ENCODE results near the gene GRB10. TPM values are rescaled to one million over a fixed set of nuclear protein-coding genes. Genes with fewer than 3 reads are reported as not detected.

The GRB10 gene
- total RNA-seq, 4 donors from 2014 or later = 32.1 to 50.3 (median 38.1) TPM

GRCh38 chr7:50660040-50660829 lies 122.5 kb downstream of the GRB10 start:
- peaks cover 0 to 18% (median 0%) of the 10 kb centered on the region in 3 donors for H3K36me3 ChIP-seq
- H3K27ac ChIP-seq = peak overlapping the region in 2 of 4 donors; percentile 16 to 73
- H3K27me3 ChIP-seq = no peaks in the 10 kb centered on the region
- H3K4me1 ChIP-seq = peaks cover 0 to 19% (median 18%) of the 10 kb centered on the region in 4 donors
- peak overlapping the region in 2 of 4 donors; percentile 12 to 40 for H3K4me3 ChIP-seq
- TF ChIP-seq POLR2A (IDR thresholded peaks at IDR 0.05) (no peak), CTCF (IDR thresholded peaks at IDR 0.05) (no peak)
- DNase-seq = peak in 2 of 3 donors; percentile 81
- H3K9me3 ChIP-seq = no peaks in the 10 kb centered on the region

GRCh38 chr7:50659329-50659965 lies 123.2 kb downstream of the GRB10 start:
- Histone ChIP-seq H3K9me3 (no peaks in the 10 kb centered on the region), H3K4me3 (no peak overlapping the region), H3K36me3 (peaks cover 0 to 18% (median 0%) of the 10 kb centered on the region in 3 donors), H3K27me3 (no peaks in the 10 kb centered on the region), H3K27ac (peak overlapping the region in 1 of 4 donors; percentile 73), H3K4me1 (peaks cover 0 to 19% (median 18%) of the 10 kb centered on the region in 4 donors)
- no peak for TF ChIP-seq CTCF (IDR thresholded peaks at IDR 0.05)
- TF ChIP-seq POLR2A (IDR thresholded peaks at IDR 0.05) = no peak
- no peak for DNase-seq

- TF ChIP-seq POLR2A (IDR thresholded peaks at IDR 0.05) (no peak), CTCF (IDR thresholded peaks at IDR 0.05) (no peak)
- H3K27ac ChIP-seq = no peak overlapping the region
- no peaks in the 10 kb centered on the region for H3K9me3 ChIP-seq
- H3K4me3 ChIP-seq = no peak overlapping the region
- H3K36me3 ChIP-seq = peaks cover 0 to 13% (median 0%) of the 10 kb centered on the region in 3 donors
- no peaks in the 10 kb centered on the region for H3K27me3 ChIP-seq
- no peak for DNase-seq
- H3K4me1 ChIP-seq = peaks cover 0 to 19% (median 18%) of the 10 kb centered on the region in 4 donors
Measured at GRCh38 chr7:50658696-50659095, 124.0 kb downstream of the GRB10 start.

GRCh38 chr7:50657912-50658311 lies 124.8 kb downstream of the GRB10 start:
- Histone ChIP-seq H3K27ac (peak overlapping the region; percentile 39 to 63 (median 54)), H3K4me3 (no peak overlapping the region), H3K4me1 (peaks cover 0 to 19% (median 18%) of the 10 kb centered on the region in 4 donors), H3K36me3 (peaks cover 0 to 11% (median 0%) of the 10 kb centered on the region in 3 donors), H3K27me3 (no peaks in the 10 kb centered on the region), H3K9me3 (no peaks in the 10 kb centered on the region)
- TF ChIP-seq CTCF (IDR thresholded peaks at IDR 0.05) (no peak), POLR2A (IDR thresholded peaks at IDR 0.05) (no peak)
- DNase-seq = no peak

- TF ChIP-seq POLR2A (IDR thresholded peaks at IDR 0.05) = no peak
- Histone ChIP-seq H3K4me3 (no peak overlapping the region), H3K4me1 (peaks cover 0 to 18% (median 18%) of the 10 kb centered on the region in 4 donors), H3K27me3 (no peaks in the 10 kb centered on the region), H3K9me3 (no peaks in the 10 kb centered on the region), H3K36me3 (peaks cover 0 to 11% (median 0%) of the 10 kb centered on the region in 3 donors), H3K27ac (peak overlapping the region; percentile 39 to 65 (median 58))
- DNase-seq = peak in 1 of 3 donors; percentile 67
Measured at GRCh38 chr7:50657341-50657873, 125.3 kb downstream of the GRB10 start.

Measured in Peyer's patch (tissue), 4 donors.